ENCODE measurements around the gene FAM110A.
"Not testable (repeated sequence)": the region's sequence is repeated elsewhere in the genome, so short reads cannot be mapped to it uniquely, and the experiment has no call there.

Gene FAM110A

DNA sequence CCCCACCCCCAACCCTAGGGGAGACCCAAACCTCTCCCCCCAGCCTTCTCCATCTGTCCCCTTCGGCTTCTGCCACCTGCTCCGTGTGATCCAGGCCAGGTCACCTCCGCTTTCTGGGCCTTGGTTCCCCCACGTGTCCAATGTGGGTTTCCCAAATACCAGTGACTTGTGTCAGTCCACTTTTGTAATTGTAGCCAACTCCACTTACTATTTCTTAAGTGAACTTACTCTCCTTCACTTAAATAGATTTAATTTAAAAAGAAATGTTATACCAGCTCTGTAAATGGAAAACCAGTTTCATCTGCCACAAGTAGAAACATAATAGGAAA, 10.0 kb upstream of the FAM110A start:
- Histone ChIP-seq H3K36me3 (ENCODE audit: control insufficient read depth in 4 of 4, insufficient read depth in 4 of 4, low read length in 3 of 4) (no peaks in the 10 kb centered on the region), H3K9me3 (ENCODE audit: control extremely low read depth in 1 of 5, control insufficient read depth in 4 of 5, insufficient read depth in 2 of 5, low read depth in 1 of 5, low read length in 4 of 5) (no peaks in the 10 kb centered on the region), H3K4me1 (ENCODE audit: control extremely low read depth in 1 of 4, control insufficient read depth in 4 of 4, insufficient read depth in 4 of 4, low read length in 3 of 4) (peaks cover 0 to 13% (median 3%) of the 10 kb centered on the region in 4 experiments), H3K27ac (ENCODE audit: insufficient read depth in 1 of 2, low read depth in 1 of 2, low read length in 2 of 2, poor library complexity in 1 of 2, severe bottlenecking in 2 of 2) (no peak overlapping the region), H3K27me3 (replicated peaks in 2 of 5; ENCODE audit: control insufficient read depth in 4 of 5, insufficient read depth in 5 of 5, low read length in 4 of 5) (no peaks in the 10 kb centered on the region), H3K4me3 (ENCODE audit: control insufficient read depth in 1 of 7, extremely low read depth in 1 of 7, insufficient read depth in 4 of 7, low read depth in 2 of 7, low read length in 6 of 7) (no peak overlapping the region)
- DNase-seq: no peak
- POLR2A ChIA-PET: no interaction called here
- CTCF ChIA-PET: interaction anchor here (0.7 to 1.8 kb wide), 2 partner anchors 9 to 133 kb away, joined by 3 to 4 read pairs; no protein-coding TSS in a partner anchor
- WGBS (ENCODE audit: insufficient coverage): no CpG with 5 or more reads among the region's 4 CpGs

DNA sequence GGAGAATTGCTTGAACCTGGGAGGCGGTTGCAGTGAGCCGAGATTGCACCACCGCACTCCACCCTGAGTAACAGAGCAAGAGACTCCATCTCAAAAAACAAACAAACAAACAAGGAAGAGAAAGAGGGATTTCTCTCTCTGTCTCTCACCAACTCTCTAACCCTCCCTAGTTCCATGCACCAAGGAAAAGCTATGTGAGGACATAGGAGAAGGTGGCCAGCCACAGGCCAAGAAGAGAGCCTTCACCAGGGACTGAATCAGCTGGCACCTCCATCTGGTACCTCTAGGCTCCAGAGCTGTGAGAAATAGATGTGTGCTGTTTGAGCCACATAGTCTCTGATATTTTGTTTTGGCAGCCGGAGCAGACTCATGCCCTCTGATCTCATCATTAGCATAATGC, 9.0 kb upstream of the FAM110A start:
- POLR2A ChIA-PET: no interaction called here
- no peak overlapping the region for H3K4me3 ChIP-seq (ENCODE audit: control insufficient read depth in 1 of 7, extremely low read depth in 1 of 7, insufficient read depth in 4 of 7, low read depth in 2 of 7, low read length in 6 of 7)
- H3K9me3 ChIP-seq (ENCODE audit: control extremely low read depth in 1 of 5, control insufficient read depth in 4 of 5, insufficient read depth in 2 of 5, low read depth in 1 of 5, low read length in 4 of 5): no peaks in the 10 kb centered on the region
- WGBS (ENCODE audit: insufficient coverage): 100% methylated on average over 1 of the region's 4 CpGs
- DNase-seq: no peak
- no peak overlapping the region for H3K27ac ChIP-seq (ENCODE audit: insufficient read depth in 1 of 2, low read depth in 1 of 2, low read length in 2 of 2, poor library complexity in 1 of 2, severe bottlenecking in 2 of 2)
- no peaks in the 10 kb centered on the region for H3K27me3 ChIP-seq (replicated peaks in 2 of 5; ENCODE audit: control insufficient read depth in 4 of 5, insufficient read depth in 5 of 5, low read length in 4 of 5)
- CTCF ChIA-PET: no interaction called here
- no peaks in the 10 kb centered on the region for H3K36me3 ChIP-seq (ENCODE audit: control insufficient read depth in 4 of 4, insufficient read depth in 4 of 4, low read length in 3 of 4)
- H3K4me1 ChIP-seq (ENCODE audit: control extremely low read depth in 1 of 4, control insufficient read depth in 4 of 4, insufficient read depth in 4 of 4, low read length in 3 of 4): peaks cover 0 to 21% (median 6%) of the 10 kb centered on the region in 4 experiments

DNA sequence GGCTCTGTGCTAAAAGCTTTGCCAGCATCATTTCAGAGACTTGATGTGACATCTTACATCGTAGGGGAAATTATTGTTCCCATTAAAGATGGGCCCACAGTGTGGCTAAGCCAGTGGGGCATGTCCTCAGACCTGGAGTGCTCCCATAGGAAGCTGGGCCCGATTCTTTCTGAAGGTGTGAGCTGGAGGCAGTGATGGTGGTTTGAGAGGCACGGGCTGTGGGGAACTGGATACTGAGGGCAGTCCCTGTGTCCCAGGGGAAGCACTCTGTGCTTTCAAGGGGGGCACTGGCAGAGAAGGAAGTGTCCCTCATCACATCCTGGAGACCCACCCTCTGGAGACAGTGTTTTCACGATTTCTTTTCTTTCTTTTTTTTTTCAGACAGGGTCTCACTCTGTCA, 8.6 kb upstream of the FAM110A start:
- Histone ChIP-seq H3K4me3 (ENCODE audit: control insufficient read depth in 1 of 7, extremely low read depth in 1 of 7, insufficient read depth in 4 of 7, low read depth in 2 of 7, low read length in 6 of 7) (no peak overlapping the region), H3K27ac (ENCODE audit: insufficient read depth in 1 of 2, low read depth in 1 of 2, low read length in 2 of 2, poor library complexity in 1 of 2, severe bottlenecking in 2 of 2) (no peak overlapping the region), H3K9me3 (ENCODE audit: control extremely low read depth in 1 of 5, control insufficient read depth in 4 of 5, insufficient read depth in 2 of 5, low read depth in 1 of 5, low read length in 4 of 5) (no peaks in the 10 kb centered on the region), H3K27me3 (replicated peaks in 2 of 5; ENCODE audit: control insufficient read depth in 4 of 5, insufficient read depth in 5 of 5, low read length in 4 of 5) (no peaks in the 10 kb centered on the region), H3K36me3 (ENCODE audit: control insufficient read depth in 4 of 4, insufficient read depth in 4 of 4, low read length in 3 of 4) (no peaks in the 10 kb centered on the region), H3K4me1 (ENCODE audit: control extremely low read depth in 1 of 4, control insufficient read depth in 4 of 4, insufficient read depth in 4 of 4, low read length in 3 of 4) (peaks cover 0 to 25% (median 6%) of the 10 kb centered on the region in 4 experiments)
- CTCF ChIA-PET: no interaction called here
- no peak for DNase-seq
- WGBS (ENCODE audit: insufficient coverage): 87% methylated on average over 3 of the region's 4 CpGs
- POLR2A ChIA-PET: no interaction called here

DNA sequence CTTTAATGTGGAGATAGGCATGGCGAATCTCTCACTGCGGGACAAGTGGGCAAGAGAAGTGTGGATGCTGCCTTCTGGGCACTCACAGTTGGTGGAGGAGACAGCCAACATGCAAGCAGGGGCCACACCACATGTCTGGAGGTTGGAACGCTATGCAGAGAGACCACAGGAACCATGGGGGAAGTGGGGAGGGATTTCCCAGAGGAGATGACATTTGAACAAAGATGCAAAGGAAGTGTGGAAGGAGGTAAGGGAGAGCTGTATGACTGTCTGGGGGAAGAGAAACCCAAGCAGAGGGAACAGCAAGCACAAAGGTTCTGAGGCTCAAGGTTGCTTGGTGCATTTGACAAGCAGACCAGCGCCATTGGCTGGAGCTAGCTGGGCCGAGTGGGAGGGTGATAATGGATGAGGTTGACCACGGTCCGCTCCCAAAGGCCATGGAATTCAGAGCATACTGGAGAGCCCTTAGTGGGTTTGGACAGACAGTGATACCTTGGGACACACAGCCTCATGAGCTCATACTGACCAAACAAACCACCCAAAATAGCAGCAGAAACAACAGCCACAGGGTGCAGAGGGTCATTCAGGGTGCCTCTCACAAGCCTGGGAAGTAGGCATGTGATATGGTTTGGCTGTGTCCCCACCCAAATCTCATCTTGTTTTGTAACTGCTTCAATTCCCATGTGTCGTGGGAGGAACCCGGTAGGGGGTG, 7.6 kb upstream of the FAM110A start:
- no peak for DNase-seq
- H3K27ac ChIP-seq (ENCODE audit: insufficient read depth in 1 of 2, low read depth in 1 of 2, low read length in 2 of 2, poor library complexity in 1 of 2, severe bottlenecking in 2 of 2): no peak overlapping the region
- POLR2A ChIA-PET: no interaction called here
- H3K36me3 ChIP-seq (ENCODE audit: control insufficient read depth in 4 of 4, insufficient read depth in 4 of 4, low read length in 3 of 4): no peaks in the 10 kb centered on the region
- CTCF ChIA-PET: interaction anchor here (1.5 kb wide), 1 partner anchor 131 kb away, joined by 5 read pairs; no protein-coding TSS in a partner anchor
- peaks cover 0 to 25% (median 6%) of the 10 kb centered on the region in 4 experiments for H3K4me1 ChIP-seq (ENCODE audit: control extremely low read depth in 1 of 4, control insufficient read depth in 4 of 4, insufficient read depth in 4 of 4, low read length in 3 of 4)
- H3K4me3 ChIP-seq (ENCODE audit: control insufficient read depth in 1 of 7, extremely low read depth in 1 of 7, insufficient read depth in 4 of 7, low read depth in 2 of 7, low read length in 6 of 7): no peak overlapping the region
- 76% methylated on average over 5 of the region's 9 CpGs for WGBS (ENCODE audit: insufficient coverage)
- H3K27me3 ChIP-seq (replicated peaks in 2 of 5; ENCODE audit: control insufficient read depth in 4 of 5, insufficient read depth in 5 of 5, low read length in 4 of 5): no peaks in the 10 kb centered on the region
- H3K9me3 ChIP-seq (ENCODE audit: control extremely low read depth in 1 of 5, control insufficient read depth in 4 of 5, insufficient read depth in 2 of 5, low read depth in 1 of 5, low read length in 4 of 5): no peaks in the 10 kb centered on the region

DNA sequence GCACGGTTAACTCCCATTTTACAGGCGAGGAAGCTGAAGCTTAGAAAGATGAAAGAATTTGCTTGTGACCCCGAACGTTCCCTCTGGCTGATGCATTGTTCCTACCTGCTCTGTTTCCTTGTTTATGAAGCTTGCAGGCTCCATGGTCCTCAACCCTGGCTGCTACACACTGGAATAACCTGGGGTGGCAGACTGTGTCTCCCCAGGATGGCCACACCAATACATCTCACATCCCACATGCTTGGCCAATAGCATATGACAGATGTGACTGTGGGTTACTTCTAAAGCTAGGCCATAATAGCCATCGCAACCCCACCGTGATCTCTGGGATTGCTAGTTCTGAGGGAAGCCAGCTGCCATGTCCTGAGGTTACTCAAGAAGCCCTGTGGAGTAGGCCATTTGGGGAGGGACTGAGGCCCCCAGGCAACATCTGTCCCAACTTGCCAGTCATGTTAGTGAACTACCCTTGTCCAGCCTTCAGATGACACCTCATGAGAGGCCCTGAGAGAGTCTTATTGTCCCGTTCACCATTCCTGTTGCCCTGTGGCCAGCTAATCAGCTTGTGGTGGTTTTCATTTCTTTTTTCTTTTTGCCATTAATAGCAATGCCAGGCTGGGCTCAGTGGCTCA, 6.7 kb upstream of the FAM110A start:
- Histone ChIP-seq H3K36me3 (ENCODE audit: control insufficient read depth in 4 of 4, insufficient read depth in 4 of 4, low read length in 3 of 4) (no peaks in the 10 kb centered on the region), H3K9me3 (ENCODE audit: control extremely low read depth in 1 of 5, control insufficient read depth in 4 of 5, insufficient read depth in 2 of 5, low read depth in 1 of 5, low read length in 4 of 5) (no peaks in the 10 kb centered on the region), H3K4me3 (ENCODE audit: control insufficient read depth in 1 of 7, extremely low read depth in 1 of 7, insufficient read depth in 4 of 7, low read depth in 2 of 7, low read length in 6 of 7) (no peak overlapping the region), H3K27me3 (replicated peaks in 2 of 5; ENCODE audit: control insufficient read depth in 4 of 5, insufficient read depth in 5 of 5, low read length in 4 of 5) (no peaks in the 10 kb centered on the region), H3K4me1 (ENCODE audit: control extremely low read depth in 1 of 4, control insufficient read depth in 4 of 4, insufficient read depth in 4 of 4, low read length in 3 of 4) (peaks cover 0 to 21% (median 4%) of the 10 kb centered on the region in 4 experiments), H3K27ac (ENCODE audit: insufficient read depth in 1 of 2, low read depth in 1 of 2, low read length in 2 of 2, poor library complexity in 1 of 2, severe bottlenecking in 2 of 2) (no peak overlapping the region)
- CTCF ChIA-PET: interaction anchor here (1.0 to 1.5 kb wide), 4 partner anchors 12 to 130 kb away, joined by 3 to 5 read pairs (median 4); no protein-coding TSS in a partner anchor
- WGBS (ENCODE audit: insufficient coverage): 98% methylated on average over 7 of the region's 7 CpGs
- DNase-seq: no peak
- POLR2A ChIA-PET: no interaction called here

DNA sequence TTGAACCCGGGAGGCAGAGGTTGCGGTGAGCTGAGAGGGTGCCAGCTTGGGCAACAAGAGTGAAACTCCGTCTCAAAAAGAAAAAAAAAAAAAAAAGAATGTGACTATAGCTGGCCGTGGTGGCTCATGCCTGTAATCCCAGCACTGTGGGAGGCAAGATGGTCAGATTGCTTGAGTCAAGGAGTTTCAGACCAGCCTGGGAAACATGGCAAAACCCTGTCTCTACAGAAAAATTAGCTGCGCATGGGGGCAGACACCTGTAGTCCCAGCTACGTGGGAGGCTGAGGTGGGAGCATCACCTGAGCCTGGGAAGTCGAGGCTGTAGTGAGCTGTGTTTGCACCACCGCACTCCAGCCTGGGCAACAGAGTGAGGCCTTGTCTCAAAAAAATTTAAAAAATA, 5.5 kb upstream of the FAM110A start:
- H3K4me3 ChIP-seq (ENCODE audit: control insufficient read depth in 1 of 7, extremely low read depth in 1 of 7, insufficient read depth in 4 of 7, low read depth in 2 of 7, low read length in 6 of 7); H3K36me3 ChIP-seq (ENCODE audit: control insufficient read depth in 4 of 4, insufficient read depth in 4 of 4, low read length in 3 of 4); DNase-seq; H3K27ac ChIP-seq (ENCODE audit: insufficient read depth in 1 of 2, low read depth in 1 of 2, low read length in 2 of 2, poor library complexity in 1 of 2, severe bottlenecking in 2 of 2); POLR2A ChIA-PET; H3K9me3 ChIP-seq (ENCODE audit: control extremely low read depth in 1 of 5, control insufficient read depth in 4 of 5, insufficient read depth in 2 of 5, low read depth in 1 of 5, low read length in 4 of 5); H3K27me3 ChIP-seq (replicated peaks in 2 of 5; ENCODE audit: control insufficient read depth in 4 of 5, insufficient read depth in 5 of 5, low read length in 4 of 5): not testable (repeated sequence)
- H3K4me1 ChIP-seq (ENCODE audit: control extremely low read depth in 1 of 4, control insufficient read depth in 4 of 4, insufficient read depth in 4 of 4, low read length in 3 of 4): peaks cover 0 to 23% (median 7%) of the 10 kb centered on the region in 4 experiments
- CTCF ChIA-PET: interaction anchor here (1.0 to 1.1 kb wide), 2 partner anchors 12 to 13 kb away, joined by 3 to 4 read pairs; no protein-coding TSS in a partner anchor
- 94% methylated on average over 7 of the region's 8 CpGs for WGBS (ENCODE audit: insufficient coverage)

DNA sequence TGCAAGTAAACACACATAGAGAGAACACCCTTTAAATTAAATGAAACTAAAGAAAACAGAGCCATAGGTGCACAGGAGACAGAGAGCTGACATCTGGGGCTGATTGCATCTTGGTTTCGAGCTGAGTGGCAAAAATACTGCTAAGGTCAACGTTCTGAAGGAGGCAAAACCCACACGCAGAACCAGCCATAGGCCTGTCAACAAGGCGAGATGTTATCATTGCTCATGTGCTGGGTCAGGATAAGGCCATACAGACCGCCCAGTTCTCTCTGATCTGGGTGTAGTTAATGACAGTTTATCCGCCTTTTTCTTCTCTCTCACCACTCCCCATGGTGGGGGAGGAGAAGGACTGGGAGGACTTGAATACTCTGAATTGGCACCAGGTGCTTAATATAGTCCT, 4.5 kb upstream of the FAM110A start:
- ChIA-PET CTCF (no interaction called here), POLR2A (no interaction called here)
- Histone ChIP-seq H3K27ac (ENCODE audit: insufficient read depth in 1 of 2, low read depth in 1 of 2, low read length in 2 of 2, poor library complexity in 1 of 2, severe bottlenecking in 2 of 2) (peak overlapping the region in 1 of 2 experiments; percentile 15), H3K4me1 (ENCODE audit: control extremely low read depth in 1 of 4, control insufficient read depth in 4 of 4, insufficient read depth in 4 of 4, low read length in 3 of 4) (peaks cover 0 to 31% (median 13%) of the 10 kb centered on the region in 4 experiments), H3K27me3 (replicated peaks in 2 of 5; ENCODE audit: control insufficient read depth in 4 of 5, insufficient read depth in 5 of 5, low read length in 4 of 5) (no peaks in the 10 kb centered on the region), H3K36me3 (ENCODE audit: control insufficient read depth in 4 of 4, insufficient read depth in 4 of 4, low read length in 3 of 4) (no peaks in the 10 kb centered on the region), H3K4me3 (ENCODE audit: control insufficient read depth in 1 of 7, extremely low read depth in 1 of 7, insufficient read depth in 4 of 7, low read depth in 2 of 7, low read length in 6 of 7) (no peak overlapping the region), H3K9me3 (ENCODE audit: control extremely low read depth in 1 of 5, control insufficient read depth in 4 of 5, insufficient read depth in 2 of 5, low read depth in 1 of 5, low read length in 4 of 5) (no peaks in the 10 kb centered on the region)
- peak in 2 of 3 donors; percentile 50 to 70 for DNase-seq
- WGBS (ENCODE audit: insufficient coverage): 25% methylated on average over 4 of the region's 6 CpGs
